WTC11 (cell line): ENCODE data around the gene MANBA. TPM values are rescaled to one million over a fixed set of nuclear protein-coding genes. Genes with fewer than 3 reads are reported as not detected.
A peak's percentile ranks its signal among the peaks of the same experiment; 100 is the strongest.
"Not testable (repeated sequence)": the region's sequence is repeated elsewhere in the genome, so short reads cannot be mapped to it uniquely, and the experiment has no call there.

ENCODE experiments used
- ATAC-seq: fragments of 200-7000 bp; cut with Tn5 transposase; 2 replicates; pipeline ENCODE4 v1.10.0; 2021; ENCODE audit warnings: mild to moderate bottlenecking, moderate library complexity
- CTCF ChIA-PET: fragments of 300-600 bp; sonication (Branson Sonifier 250); formaldehyde crosslinking; loops from one replicate; lab custom pipeline; 2021; ENCODE audit warnings: antibody characterized with exemption; lab: Charles Lee
- POLR2A ChIA-PET: fragments of 350-600 bp; sonication (Branson Sonifier 250); formaldehyde crosslinking; loops from one replicate; lab custom pipeline; 2021; ENCODE audit warnings: antibody characterized with exemption; lab: Charles Lee
- DNase-seq: peaks from one replicate; pipeline ENCODE4 v3.0.0; 2021; ENCODE audit warnings: low spot score
- H3K27ac Mint-ChIP-seq: 2 replicates; pipeline ENCODE4 v1.8.0; 2021; ENCODE audit warnings: mixed read lengths
- H3K27me3 Mint-ChIP-seq: 2 replicates; pipeline ENCODE4 v1.8.0; 2021; ENCODE audit warnings: low read depth, mild to moderate bottlenecking, moderate library complexity, mixed read lengths
- H3K36me3 Mint-ChIP-seq: 2 replicates; pipeline ENCODE4 v1.8.0; 2021; ENCODE audit warnings: mixed read lengths
- H3K4me1 Mint-ChIP-seq: 2 replicates; pipeline ENCODE4 v1.8.0; 2022; ENCODE audit warnings: mixed read lengths
- H3K4me3 Mint-ChIP-seq: 2 replicates; pipeline ENCODE4 v1.8.0; 2021; ENCODE audit warnings: mild to moderate bottlenecking, moderate library complexity, mixed read lengths
- H3K9me3 Mint-ChIP-seq: 2 replicates; pipeline ENCODE4 v1.8.0; 2021; ENCODE audit warnings: mixed read lengths
- AR ChIP-seq: fragments of 250-450 bp; sonication (Bioruptor Pico); IDR thresholded peaks from 2 replicates; pipeline ENCODE4 v1.9.0; 2021; ENCODE audit warnings: mild to moderate bottlenecking
- CBFB ChIP-seq: sonication (generic); formaldehyde crosslinking; IDR thresholded peaks from 2 replicates; pipeline ENCODE4 v1.8.1; 2022; ENCODE audit warnings: mild to moderate bottlenecking, low read depth, missing genetic modification reagents
- ETV6 ChIP-seq: sonication (generic); formaldehyde crosslinking; IDR thresholded peaks from 2 replicates; pipeline ENCODE4 v1.8.1; 2022; ENCODE audit warnings: mild to moderate bottlenecking, missing genetic modification reagents
- FOXJ3 ChIP-seq: sonication (generic); formaldehyde crosslinking; IDR thresholded peaks from 2 replicates; pipeline ENCODE4 v1.9.0; 2021; ENCODE audit warnings: missing genetic modification reagents, mild to moderate bottlenecking, borderline replicate concordance
- GTF2I ChIP-seq: fragments of 250-450 bp; sonication (Bioruptor Pico); conservative IDR thresholded peaks from 2 replicates; pipeline ENCODE4 v1.4.0; 2021; ENCODE audit warnings: mild to moderate bottlenecking
- HMGXB4 ChIP-seq: sonication (generic); formaldehyde crosslinking; IDR thresholded peaks from 2 replicates; pipeline ENCODE4 v1.8.1; 2023; ENCODE audit warnings: mild to moderate bottlenecking, moderate library complexity, missing genetic modification reagents
- NFE2L1 ChIP-seq: sonication (generic); formaldehyde crosslinking; IDR thresholded peaks from 2 replicates; pipeline ENCODE4 v1.8.1; 2023; ENCODE audit warnings: missing genetic modification reagents
- SMAD3 ChIP-seq: sonication (generic); formaldehyde crosslinking; IDR thresholded peaks from 2 replicates; pipeline ENCODE4 v1.8.0; 2022; ENCODE audit warnings: missing genetic modification reagents, mild to moderate bottlenecking, borderline replicate concordance
- SMAD4 ChIP-seq: sonication (generic); formaldehyde crosslinking; IDR thresholded peaks from 2 replicates; pipeline ENCODE4 v1.8.0; 2022; ENCODE audit warnings: mild to moderate bottlenecking, missing genetic modification reagents
- TEAD4 ChIP-seq: sonication (generic); formaldehyde crosslinking; IDR thresholded peaks from 2 replicates; pipeline ENCODE4 v1.8.0; 2022; ENCODE audit warnings: mild to moderate bottlenecking, missing genetic modification reagents
- ZMAT4 ChIP-seq: fragments of 250-450 bp; sonication (Bioruptor Pico); IDR thresholded peaks from 2 replicates; pipeline ENCODE4 v1.9.0; 2021; ENCODE audit warnings: mild to moderate bottlenecking
- ZNF121 ChIP-seq: sonication (generic); formaldehyde crosslinking; IDR thresholded peaks from 2 replicates; pipeline ENCODE4 v1.8.0; 2023; ENCODE audit warnings: missing genetic modification reagents
- ZNF138 ChIP-seq: sonication (generic); formaldehyde crosslinking; conservative IDR thresholded peaks from 2 replicates; pipeline ENCODE4 v1.8.1; 2022; ENCODE audit warnings: mild to moderate bottlenecking, moderate library complexity, missing genetic modification reagents
- ZNF532 ChIP-seq: fragments of 250-450 bp; sonication (Bioruptor Pico); IDR thresholded peaks from 2 replicates; pipeline ENCODE4 v1.9.0; 2021; ENCODE audit warnings: mild to moderate bottlenecking, borderline replicate concordance
- total RNA-seq: library from RNA; stranded (reverse); gene quantifications from 3 replicates; pipeline ENCODE4 v1.2.3, GENCODE V29; 2021

The MANBA gene
- total RNA-seq, 1 experiment from 2014 or later = 35.1 TPM

GRCh38 chr4:102713096-102713495, 47.7 kb downstream of the MANBA start:
- ChIA-PET CTCF (interaction anchor here (1.2 to 1.5 kb wide), 2 partner anchors 17 to 19 kb away, joined by 3 read pairs; no protein-coding TSS in a partner anchor), POLR2A (interaction anchor here (0.8 kb wide), 1 partner anchor 9 kb away, joined by 5 read pairs; no protein-coding TSS in a partner anchor)
- H3K9me3 Mint-ChIP-seq = 0 out of 2 replicates have a peak, but pooled peaks cover 1% of the 10 kb centered on the region
- ATAC-seq (no peak), DNase-seq (no peak)
- no peaks in the 10 kb centered on the region for H3K27me3 Mint-ChIP-seq
- no peak overlapping the region for H3K4me3 Mint-ChIP-seq
- TF ChIP-seq FOXJ3 (CRISPR knock-in tag) (no peak), ZNF532 (no peak), ETV6 (CRISPR knock-in tag) (no peak), CBFB (CRISPR knock-in tag) (no peak)
- H3K36me3 Mint-ChIP-seq = peaks cover 9% of the 10 kb centered on the region
- H3K27ac Mint-ChIP-seq = 0 out of 2 replicates have a peak overlapping the region, but pooled peaks have one; percentile 54
- H3K4me1 Mint-ChIP-seq = no peaks in the 10 kb centered on the region

GRCh38 chr4:102710986-102711385, 49.8 kb downstream of the MANBA start:
- H3K36me3 Mint-ChIP-seq = 0 out of 2 replicates have a peak, but pooled peaks cover 2% of the 10 kb centered on the region
- DNase-seq (no peak), ATAC-seq (no peak)
- CTCF ChIA-PET = no interaction called here
- no peaks in the 10 kb centered on the region for H3K9me3 Mint-ChIP-seq
- H3K4me1 Mint-ChIP-seq = no peaks in the 10 kb centered on the region
- POLR2A ChIA-PET = no interaction called here
- no peak overlapping the region for H3K27ac Mint-ChIP-seq
- H3K27me3 Mint-ChIP-seq = no peaks in the 10 kb centered on the region
- no peak overlapping the region for H3K4me3 Mint-ChIP-seq
- TF ChIP-seq ZMAT4 (CRISPR knock-in tag) (no peak), AR (no peak), TEAD4 (CRISPR knock-in tag) (no peak), SMAD4 (CRISPR knock-in tag) (no peak), FOXJ3 (CRISPR knock-in tag) (no peak), NFE2L1 (CRISPR knock-in tag) (no peak), HMGXB4 (no peak), ZNF138 (CRISPR knock-in tag) (no peak), SMAD3 (no peak), GTF2I (CRISPR knock-in tag) (no peak)

GRCh38 chr4:102709060-102709459, 51.7 kb downstream of the MANBA start:
- peak; percentile 32; the same call in 1 of the 2 replicates for TF ChIP-seq ZNF121 (CRISPR knock-in tag)
- H3K36me3 Mint-ChIP-seq, H3K9me3 Mint-ChIP-seq, DNase-seq, ATAC-seq, H3K4me3 Mint-ChIP-seq, POLR2A ChIA-PET, CTCF ChIA-PET, H3K4me1 Mint-ChIP-seq, H3K27me3 Mint-ChIP-seq: not testable (repeated sequence)
- H3K27ac Mint-ChIP-seq = peak overlapping the region; percentile 25; the same call in 1 of the 2 replicates
